HepG2 (cell line): ENCODE data around the gene C3orf52.

Experiments
- EZH2 ChIP-seq: conservative IDR thresholded peaks from 2 replicates; pipeline ENCODE4 v1.6.1; 2012; ENCODE audit warnings: mild to moderate bottlenecking, low read depth, low read length, moderate library complexity
- KDM5A ChIP-seq: fragments of 200-600 bp; sonication (generic); IDR thresholded peaks from 2 replicates; pipeline ENCODE4 v1.7.0; 2018; ENCODE audit warnings: antibody characterized with exemption, mild to moderate bottlenecking, low read length, borderline replicate concordance
- NFE2L2 ChIP-seq: fragments of 150-350 bp; IDR thresholded peaks from 2 replicates; pipeline ENCODE4 v1.6.1; 2014; ENCODE audit warnings: low read length
- SOX6 ChIP-seq, 2 experiments: fragments of 450-650 bp in 1 of 2; sonication (generic) in 1 of 2; formaldehyde crosslinking in 1 of 2; IDR thresholded peaks; 2 replicates each; pipeline versions ENCODE4 v1.4.0 to v1.6.1; 2017 to 2020; ENCODE audit warnings: antibody characterized with exemption in 1 of 2, mild to moderate bottlenecking in 1 of 2, missing genetic modification reagents in 1 of 2
- TARDBP ChIP-seq: sonication (generic); formaldehyde crosslinking; IDR thresholded peaks from 2 replicates; pipeline ENCODE4 v1.8.0; 2022; ENCODE audit warnings: mild to moderate bottlenecking, missing genetic modification reagents
- YEATS2 ChIP-seq: sonication (generic); formaldehyde crosslinking; IDR thresholded peaks from 2 replicates; pipeline ENCODE4 v1.4.0; 2020; ENCODE audit warnings: missing genetic modification reagents, borderline replicate concordance
- ZNF446 ChIP-seq: sonication (generic); formaldehyde crosslinking; IDR thresholded peaks from 2 replicates; pipeline ENCODE4 v1.5.0; 2020; ENCODE audit warnings: mild to moderate bottlenecking, missing genetic modification reagents
- ZNF768 ChIP-seq: sonication (generic); formaldehyde crosslinking; IDR thresholded peaks from 2 replicates; pipeline ENCODE4 v1.4.0; 2020; ENCODE audit warnings: missing genetic modification reagents
- TF ChIP-seq, protein P1 (sequence below): IDR thresholded peaks from 2 replicates; pipeline ENCODE4 v1.6.1; 2016; ENCODE audit warnings: low read depth, control low read depth
- TF ChIP-seq, protein P2 (sequence below): sonication (generic); formaldehyde crosslinking; IDR thresholded peaks from 2 replicates; pipeline ENCODE4 v1.8.0; 2022; ENCODE audit warnings: missing genetic modification reagents, low read depth, mild to moderate bottlenecking, borderline replicate concordance
- TF ChIP-seq, protein P3 (sequence below): IDR thresholded peaks from 2 replicates; pipeline ENCODE4 v1.6.1; 2016; ENCODE audit warnings: mild to moderate bottlenecking, missing biosample characterization, missing genetic modification reagents
- TF ChIP-seq, protein P4 (sequence below): sonication (generic); formaldehyde crosslinking; conservative IDR thresholded peaks from 2 replicates; pipeline ENCODE4 v1.8.1; 2023; ENCODE audit warnings: missing genetic modification reagents

DNA sequence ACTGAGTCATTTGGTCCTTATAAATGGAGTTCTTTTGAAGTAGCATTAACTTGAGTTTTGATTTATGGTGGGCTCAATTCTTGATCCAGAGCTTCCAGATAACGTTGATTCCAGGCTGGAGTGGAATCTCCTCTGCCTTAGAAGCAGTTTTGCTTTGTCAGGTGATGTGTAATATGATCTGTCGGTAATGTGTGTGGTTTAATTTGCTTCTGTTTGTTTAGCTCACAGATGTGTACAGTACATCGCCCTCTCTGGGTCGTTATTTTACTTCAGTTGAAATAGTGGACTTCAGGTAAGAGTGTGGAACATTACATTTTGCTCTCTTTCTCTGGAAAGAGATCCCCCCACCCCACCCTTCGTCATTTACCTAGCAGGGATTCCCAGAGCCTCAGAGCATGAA lies 23.1 kb downstream of the C3orf52 start:
- no peak for TF ChIP-seq ZNF768
- TF ChIP-seq ZNF446 (CRISPR knock-in tag): no peak
- TF ChIP-seq EZH2: no peak
- TF ChIP-seq TARDBP (CRISPR knock-in tag): no peak
- TF ChIP-seq NFE2L2: no peak
- TF ChIP-seq, protein P1, sequence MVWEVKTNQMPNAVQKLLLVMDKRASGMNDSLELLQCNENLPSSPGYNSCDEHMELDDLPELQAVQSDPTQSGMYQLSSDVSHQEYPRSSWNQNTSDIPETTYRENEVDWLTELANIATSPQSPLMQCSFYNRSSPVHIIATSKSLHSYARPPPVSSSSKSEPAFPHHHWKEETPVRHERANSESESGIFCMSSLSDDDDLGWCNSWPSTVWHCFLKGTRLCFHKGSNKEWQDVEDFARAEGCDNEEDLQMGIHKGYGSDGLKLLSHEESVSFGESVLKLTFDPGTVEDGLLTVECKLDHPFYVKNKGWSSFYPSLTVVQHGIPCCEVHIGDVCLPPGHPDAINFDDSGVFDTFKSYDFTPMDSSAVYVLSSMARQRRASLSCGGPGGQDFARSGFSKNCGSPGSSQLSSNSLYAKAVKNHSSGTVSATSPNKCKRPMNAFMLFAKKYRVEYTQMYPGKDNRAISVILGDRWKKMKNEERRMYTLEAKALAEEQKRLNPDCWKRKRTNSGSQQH (CRISPR knock-in tag): no peak
- no peak for TF ChIP-seq YEATS2
- TF ChIP-seq, protein P2, sequence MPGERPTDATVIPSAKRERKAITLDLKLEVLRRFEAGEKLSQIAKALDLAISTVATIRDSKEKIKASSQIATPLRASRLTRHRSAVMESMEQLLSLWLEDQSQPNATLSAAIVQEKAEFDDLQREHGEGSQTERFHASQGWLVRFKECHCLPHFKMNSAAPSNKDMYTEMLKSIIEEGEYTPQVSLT (CRISPR knock-in tag): no peak
- TF ChIP-seq, protein P3, sequence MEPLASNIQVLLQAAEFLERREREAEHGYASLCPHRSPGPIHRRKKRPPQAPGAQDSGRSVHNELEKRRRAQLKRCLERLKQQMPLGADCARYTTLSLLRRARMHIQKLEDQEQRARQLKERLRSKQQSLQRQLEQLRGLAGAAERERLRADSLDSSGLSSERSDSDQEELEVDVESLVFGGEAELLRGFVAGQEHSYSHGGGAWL (CRISPR knock-in tag): no peak
- TF ChIP-seq, protein P4, sequence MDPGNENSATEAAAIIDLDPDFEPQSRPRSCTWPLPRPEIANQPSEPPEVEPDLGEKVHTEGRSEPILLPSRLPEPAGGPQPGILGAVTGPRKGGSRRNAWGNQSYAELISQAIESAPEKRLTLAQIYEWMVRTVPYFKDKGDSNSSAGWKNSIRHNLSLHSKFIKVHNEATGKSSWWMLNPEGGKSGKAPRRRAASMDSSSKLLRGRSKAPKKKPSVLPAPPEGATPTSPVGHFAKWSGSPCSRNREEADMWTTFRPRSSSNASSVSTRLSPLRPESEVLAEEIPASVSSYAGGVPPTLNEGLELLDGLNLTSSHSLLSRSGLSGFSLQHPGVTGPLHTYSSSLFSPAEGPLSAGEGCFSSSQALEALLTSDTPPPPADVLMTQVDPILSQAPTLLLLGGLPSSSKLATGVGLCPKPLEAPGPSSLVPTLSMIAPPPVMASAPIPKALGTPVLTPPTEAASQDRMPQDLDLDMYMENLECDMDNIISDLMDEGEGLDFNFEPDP: no peak
- TF ChIP-seq SOX6 (IDR thresholded peaks at IDR 0.05): no peak
- no peak for TF ChIP-seq SOX6 (CRISPR knock-in tag; IDR thresholded peaks at IDR 0.05)
- TF ChIP-seq KDM5A: no peak
